A172 (cell line): ENCODE measurements around the gene GRIK4. TPM values are rescaled to one million over a fixed set of nuclear protein-coding genes. Genes with fewer than 3 reads are reported as not detected.
A peak's percentile ranks its signal among the peaks of the same experiment; 100 is the strongest.

Experiments used
- DNase-seq: peaks from one replicate; pipeline ENCODE4 v3.0.0-alpha.2; 2015; ENCODE audit warnings: low spot score
- total RNA-seq: library from RNA; depleted of rRNA; stranded (reverse); fragments of >200 nt; shearing (Covaris generic); gene quantifications from 2 replicates; pipeline ENCODE4 v1.2.3, GENCODE V29; 2014

GRIK4 gene
- total RNA-seq, 1 experiment from 2014 or later: not detected

- DNase-seq: no peak
These were observed 402.5 kb downstream of the GRIK4 start for GRCh38 chr11:120914021-120914420.

- no peak for DNase-seq
These were observed 403.1 kb downstream of the GRIK4 start for GRCh38 chr11:120914601-120915000.

- DNase-seq: no peak
These were observed 406.2 kb downstream of the GRIK4 start for GRCh38 chr11:120917559-120918239.

GRCh38 chr11:120918257-120918656 is 406.7 kb downstream of the GRIK4 start:
- DNase-seq: no peak

GRCh38 chr11:120919045-120919444 is 407.5 kb downstream of the GRIK4 start:
- DNase-seq: no peak

GRCh38 chr11:120919566-120919965 is 408.0 kb downstream of the GRIK4 start:
- no peak for DNase-seq

GRCh38 chr11:120923866-120924508 is 412.4 kb downstream of the GRIK4 start:
- no peak for DNase-seq

- DNase-seq: no peak
These were observed 414.4 kb downstream of the GRIK4 start for GRCh38 chr11:120925944-120926343.

- no peak for DNase-seq
These were observed 417.1 kb downstream of the GRIK4 start for GRCh38 chr11:120928627-120929026.

- DNase-seq: no peak
These were observed 417.5 kb downstream of the GRIK4 start for GRCh38 chr11:120929090-120929489.

- DNase-seq: peak; percentile 32
These were observed 418.2 kb downstream of the GRIK4 start for GRCh38 chr11:120929664-120930154.

GRCh38 chr11:120931057-120931779 is 419.7 kb downstream of the GRIK4 start:
- no peak for DNase-seq

GRCh38 chr11:120932305-120932915 is 420.9 kb downstream of the GRIK4 start:
- no peak for DNase-seq

GRCh38 chr11:120936356-120936755 is 424.8 kb downstream of the GRIK4 start:
- DNase-seq: no peak

GRCh38 chr11:120937501-120937900 is 426.0 kb downstream of the GRIK4 start:
- no peak for DNase-seq

- no peak for DNase-seq
These were observed 426.7 kb downstream of the GRIK4 start for GRCh38 chr11:120938260-120938659.

GRCh38 chr11:120940160-120940848 is 428.8 kb downstream of the GRIK4 start:
- DNase-seq: no peak

- DNase-seq: no peak
These were observed 429.5 kb downstream of the GRIK4 start for GRCh38 chr11:120941000-120941399.

GRCh38 chr11:120942701-120943100 is 431.2 kb downstream of the GRIK4 start:
- DNase-seq: no peak

- no peak for DNase-seq
These were observed 433.5 kb downstream of the GRIK4 start for GRCh38 chr11:120945042-120945441.

GRCh38 chr11:120950880-120951279 is 439.3 kb downstream of the GRIK4 start:
- DNase-seq: no peak
